IPS-18c (cell line): Measurements from ENCODE around the gene CCSER1.
"Not testable (repeated sequence)": the region's sequence is repeated elsewhere in the genome, so short reads cannot be mapped to it uniquely, and the experiment has no call there.

Experiments used
- H3K4me3 ChIP-seq: 2 replicates; pipeline ENCODE4 v1.7.0; 2013; ENCODE audit warnings: low read depth, mild to moderate bottlenecking, low read length, moderate library complexity; ENCODE audit not compliant: insufficient read depth
- H3K9me3 ChIP-seq: one replicate; pipeline ENCODE4 v1.6.1; 2013; ENCODE audit warnings: mild to moderate bottlenecking, low read length, moderate library complexity; ENCODE audit not compliant: control insufficient read depth, insufficient read depth

Gene CCSER1

GRCh38 chr4:90226734-90227133 lies 99.5 kb downstream of the CCSER1 start:
- H3K9me3 ChIP-seq = peaks cover 4% of the 10 kb centered on the region

GRCh38 chr4:90227177-90227576 lies 100.0 kb downstream of the CCSER1 start:
- H3K4me3 ChIP-seq = no peak overlapping the region
- peaks cover 4% of the 10 kb centered on the region for H3K9me3 ChIP-seq

More at GRCh38 chr4:90226734-90227133, 99.5 kb downstream of the CCSER1 start:
- H3K4me3 ChIP-seq = no peak overlapping the region

DNA sequence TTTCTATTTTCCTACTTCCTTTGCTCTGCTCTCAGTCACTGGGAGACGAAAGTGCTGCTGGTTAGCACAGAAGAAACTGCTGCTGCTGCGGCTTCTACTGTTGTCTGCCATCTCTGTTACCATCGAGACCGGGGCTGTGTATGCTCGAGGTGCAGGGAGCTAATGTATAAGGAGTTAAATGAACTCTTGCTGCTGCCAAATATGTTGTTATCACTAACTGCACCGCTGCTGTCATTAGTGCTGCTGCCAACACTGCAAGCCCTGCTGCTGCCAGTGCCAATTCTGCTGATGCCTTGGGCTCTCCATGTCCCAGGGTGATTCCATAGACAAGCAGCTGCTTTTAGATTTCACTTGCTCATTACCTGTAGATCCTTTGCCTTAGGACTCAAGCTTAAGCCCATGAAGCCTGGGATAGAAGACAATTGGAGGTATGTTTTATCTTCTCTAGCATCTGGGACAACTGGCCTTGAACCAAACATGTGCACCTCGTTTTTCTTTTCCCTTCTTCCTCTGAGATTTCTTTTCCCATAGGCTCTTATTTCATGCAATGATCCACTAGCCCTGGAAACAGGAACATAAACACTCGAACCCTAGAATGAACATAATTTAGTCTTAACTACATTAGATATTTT lies 107.8 kb downstream of the CCSER1 start:
- Histone ChIP-seq H3K4me3 (no peak overlapping the region), H3K9me3 (no peaks in the 10 kb centered on the region)

DNA sequence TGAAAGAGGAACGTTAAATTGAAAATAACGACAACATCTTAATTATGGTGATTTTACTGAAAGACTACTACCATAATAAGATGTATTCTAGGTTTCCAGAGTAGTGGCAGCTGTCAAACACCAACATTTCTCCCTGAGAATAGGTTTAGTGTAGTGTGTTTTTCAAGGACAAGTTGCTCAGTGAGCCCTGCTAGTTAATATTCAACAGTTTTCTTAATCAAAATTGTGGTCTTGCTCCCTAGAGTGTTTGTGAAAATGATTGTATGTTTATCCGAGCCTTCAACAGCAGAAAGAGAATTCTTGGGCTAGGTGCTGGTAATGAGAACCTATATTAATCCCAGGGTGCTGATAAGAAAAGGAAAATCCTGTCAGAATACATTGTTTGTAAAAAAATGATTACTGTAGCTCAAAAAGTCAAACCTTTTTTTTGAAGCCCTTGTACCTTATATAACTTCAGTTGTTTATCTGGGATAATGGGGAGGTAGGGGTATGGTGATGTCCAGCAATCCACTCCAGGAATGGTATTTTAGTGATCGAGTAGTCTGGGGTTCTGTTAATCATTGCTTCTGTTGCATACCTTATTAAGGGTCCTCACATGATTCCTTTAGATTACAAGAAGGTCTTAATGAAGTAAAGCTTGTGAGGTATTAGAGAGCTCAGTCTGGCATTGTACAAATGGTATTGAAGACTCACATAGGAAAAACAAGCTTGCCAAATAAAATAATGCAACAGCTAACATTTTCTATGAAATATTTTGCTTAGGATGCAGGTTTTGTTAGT lies 110.7 kb downstream of the CCSER1 start:
- Histone ChIP-seq H3K9me3 (no peaks in the 10 kb centered on the region), H3K4me3 (no peak overlapping the region)

DNA sequence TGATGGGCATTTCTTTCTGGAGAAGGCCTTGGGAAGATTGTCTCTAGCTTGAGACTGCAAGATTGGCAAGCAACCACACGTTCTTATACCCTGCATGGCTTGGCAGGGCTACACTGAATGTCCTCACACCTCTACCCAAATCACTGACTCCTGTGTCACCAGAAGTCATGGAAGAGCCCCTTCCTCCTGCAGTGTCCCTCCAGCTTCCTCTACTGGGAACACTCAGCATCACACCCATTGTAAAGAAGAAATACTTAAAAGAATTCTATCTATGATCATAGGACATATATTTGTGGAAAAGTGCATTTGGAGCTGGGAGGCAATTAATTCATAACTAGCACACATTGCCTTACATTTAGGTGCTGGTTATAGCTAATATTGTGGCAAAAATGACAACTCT lies 113.1 kb downstream of the CCSER1 start:
- H3K4me3 ChIP-seq = no peak overlapping the region
- H3K9me3 ChIP-seq = no peaks in the 10 kb centered on the region

DNA sequence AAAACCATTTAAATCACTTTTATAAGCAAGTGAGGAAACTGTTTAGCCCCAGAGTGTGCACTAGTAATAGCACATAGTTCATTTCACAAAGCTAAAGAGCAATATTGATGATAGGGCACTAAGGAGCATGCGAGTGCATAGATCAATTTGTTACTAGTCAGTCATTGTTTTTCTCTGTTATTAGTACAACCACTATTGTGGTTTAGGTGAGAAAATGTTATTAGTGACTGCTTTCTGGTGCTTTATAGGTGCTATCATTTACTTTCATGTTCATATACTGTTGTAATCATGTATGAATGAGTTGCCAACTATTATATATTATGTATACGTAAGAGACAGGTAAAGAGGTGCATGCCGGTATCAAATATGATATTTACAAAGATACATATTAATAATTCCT lies 113.8 kb downstream of the CCSER1 start:
- H3K4me3 ChIP-seq = no peak overlapping the region

DNA sequence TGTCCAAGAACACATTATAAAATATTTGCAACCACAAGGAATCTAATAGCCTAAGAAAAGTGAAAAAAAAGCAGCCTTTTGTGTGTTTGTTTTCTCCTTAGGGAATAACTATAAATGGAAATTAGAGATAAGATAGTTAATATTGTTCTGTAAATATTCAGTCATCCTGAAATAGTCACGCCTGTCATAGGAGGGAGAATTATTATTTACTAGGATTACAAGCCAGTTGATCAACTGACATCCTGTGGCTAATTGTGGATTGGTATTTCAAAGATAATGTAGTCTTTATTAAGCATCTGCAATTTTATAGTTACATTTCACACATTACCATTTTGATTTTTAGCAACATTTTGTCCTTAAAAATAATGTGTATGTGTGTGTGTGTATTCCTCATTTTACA lies 118.6 kb downstream of the CCSER1 start:
- Histone ChIP-seq H3K4me3 (no peak overlapping the region), H3K9me3 (no peaks in the 10 kb centered on the region)

More for the DNA sequence above, 113.8 kb downstream of the CCSER1 start:
- H3K9me3 ChIP-seq = no peaks in the 10 kb centered on the region

GRCh38 chr4:90246816-90247215 lies 119.6 kb downstream of the CCSER1 start:
- H3K4me3 ChIP-seq = no peak overlapping the region
- H3K9me3 ChIP-seq = no peaks in the 10 kb centered on the region

GRCh38 chr4:90254357-90254756 lies 127.2 kb downstream of the CCSER1 start:
- no peaks in the 10 kb centered on the region for H3K9me3 ChIP-seq

DNA sequence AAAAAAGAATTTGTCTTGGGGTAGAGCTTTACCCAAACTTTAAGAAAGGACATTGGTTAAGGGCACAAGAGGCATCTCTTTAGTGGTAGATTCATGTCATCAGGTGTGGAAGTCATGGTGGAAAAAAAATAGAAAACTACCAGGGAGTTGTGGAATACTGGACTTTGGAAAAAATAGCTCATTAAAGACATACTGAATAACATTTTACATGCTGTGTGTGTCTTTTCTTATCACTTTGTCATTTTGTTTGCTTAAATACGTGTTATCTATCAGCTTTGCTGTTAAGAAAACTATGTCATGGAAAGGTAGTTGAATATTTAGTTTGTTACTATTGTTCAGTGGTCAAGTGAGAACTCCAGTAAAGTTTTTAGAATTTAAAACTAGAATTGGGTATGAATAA lies 147.0 kb downstream of the CCSER1 start:
- no peak overlapping the region for H3K4me3 ChIP-seq
- no peaks in the 10 kb centered on the region for H3K9me3 ChIP-seq

More at GRCh38 chr4:90254357-90254756, 127.2 kb downstream of the CCSER1 start:
- H3K4me3 ChIP-seq = no peak overlapping the region

DNA sequence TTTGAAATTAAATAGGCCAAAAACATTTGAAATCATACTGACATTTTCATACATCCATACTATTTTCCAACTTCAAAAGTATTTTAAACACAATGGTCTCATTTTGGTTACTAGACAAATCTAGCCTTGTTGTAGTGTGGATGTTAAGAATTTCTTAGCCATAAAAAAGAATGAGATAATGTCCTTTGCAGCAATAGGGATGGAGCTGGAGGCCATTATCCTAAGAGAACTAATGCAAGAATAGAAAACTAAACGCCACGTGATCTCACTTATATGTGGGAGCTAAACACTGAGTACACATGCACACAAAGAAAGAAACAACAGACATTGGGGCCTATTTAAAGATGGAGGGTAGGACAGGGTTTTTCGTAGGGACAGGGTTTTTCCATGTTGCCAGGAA lies 153.8 kb downstream of the CCSER1 start:
- no peaks in the 10 kb centered on the region for H3K9me3 ChIP-seq
- no peak overlapping the region for H3K4me3 ChIP-seq

DNA sequence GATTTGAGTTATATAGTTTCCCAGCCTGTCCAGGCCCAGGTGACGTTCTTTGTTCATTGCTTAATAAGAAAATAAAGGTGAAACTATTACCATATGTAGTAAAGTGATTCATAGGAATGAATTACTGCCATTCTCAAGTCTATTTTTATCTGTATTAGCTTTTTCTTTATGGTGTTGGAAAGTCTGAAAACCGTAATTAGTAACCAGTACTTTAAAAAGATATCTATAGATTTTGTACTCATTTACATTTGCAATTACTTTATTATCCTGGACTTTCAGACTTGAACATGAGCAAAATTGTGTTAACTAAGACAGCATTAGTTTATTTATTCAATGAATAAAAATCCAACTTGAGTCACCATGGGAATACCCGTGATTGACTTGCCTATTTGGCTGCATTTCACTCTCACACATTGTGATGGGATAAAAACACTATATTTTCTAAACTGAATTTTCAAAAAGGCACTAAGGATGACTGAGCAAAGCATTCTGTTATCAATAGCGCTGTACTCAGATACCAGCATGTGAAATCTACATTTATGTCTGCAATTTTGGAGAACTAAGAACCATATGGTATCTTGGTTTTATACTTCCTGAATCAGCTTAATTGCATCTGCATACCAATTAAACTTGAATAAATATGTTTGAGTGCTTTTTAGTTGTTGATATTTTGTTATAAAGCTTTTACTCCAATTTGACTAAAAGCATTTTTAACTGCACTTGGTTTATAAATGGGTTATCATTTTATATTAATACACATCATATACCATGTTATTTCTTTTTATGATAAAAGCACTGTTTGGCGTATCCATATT lies 154.6 kb downstream of the CCSER1 start:
- Histone ChIP-seq H3K9me3 (no peaks in the 10 kb centered on the region), H3K4me3 (no peak overlapping the region)

DNA sequence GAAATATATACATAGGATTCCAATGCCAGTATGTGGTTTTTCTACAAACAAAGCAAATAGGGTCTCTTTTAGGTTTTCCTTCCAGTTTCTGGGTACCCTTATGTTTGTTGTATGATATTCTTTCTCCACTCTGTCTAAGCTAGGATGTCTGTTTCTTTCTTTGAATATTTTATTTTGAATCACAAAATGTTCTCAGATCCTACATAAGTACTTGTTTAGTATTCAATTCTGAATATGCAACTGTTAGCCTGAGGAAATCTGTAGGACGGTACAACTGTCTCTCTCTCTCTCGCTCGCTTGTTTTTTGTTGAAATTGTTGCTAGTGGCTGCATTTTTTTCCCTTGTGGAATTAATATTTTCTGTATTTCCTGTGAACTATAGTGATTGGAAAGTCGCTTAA lies 163.2 kb downstream of the CCSER1 start:
- Histone ChIP-seq H3K4me3 (no peak overlapping the region), H3K9me3 (no peaks in the 10 kb centered on the region)

- Histone ChIP-seq H3K4me3 (no peak overlapping the region), H3K9me3 (no peaks in the 10 kb centered on the region)
These were observed 165.2 kb downstream of the CCSER1 start for GRCh38 chr4:90292438-90292837.

GRCh38 chr4:90293320-90293719 lies 166.1 kb downstream of the CCSER1 start:
- no peak overlapping the region for H3K4me3 ChIP-seq

GRCh38 chr4:90299373-90299772 lies 172.2 kb downstream of the CCSER1 start:
- H3K4me3 ChIP-seq = no peak overlapping the region
- H3K9me3 ChIP-seq = no peaks in the 10 kb centered on the region

More at GRCh38 chr4:90293320-90293719, 166.1 kb downstream of the CCSER1 start:
- no peaks in the 10 kb centered on the region for H3K9me3 ChIP-seq

GRCh38 chr4:90306810-90307209 lies 179.6 kb downstream of the CCSER1 start:
- no peaks in the 10 kb centered on the region for H3K9me3 ChIP-seq

GRCh38 chr4:90317140-90317539 lies 189.9 kb downstream of the CCSER1 start:
- not testable (repeated sequence) for H3K9me3 ChIP-seq

More at GRCh38 chr4:90306810-90307209, 179.6 kb downstream of the CCSER1 start:
- H3K4me3 ChIP-seq = no peak overlapping the region

More at GRCh38 chr4:90317140-90317539, 189.9 kb downstream of the CCSER1 start:
- not testable (repeated sequence) for H3K4me3 ChIP-seq
